GM19324 (cell line): Measurements from ENCODE around the gene SLC23A3.

Experiments
- ATAC-seq: cut with Tn5 transposase; IDR thresholded peaks from one replicate; pipeline ENCODE4 v1.9.1; 2021; ENCODE audit warnings: mild to moderate bottlenecking, moderate library complexity; ENCODE audit not compliant: unreplicated experiment, low FRiP score

SLC23A3 gene

DNA sequence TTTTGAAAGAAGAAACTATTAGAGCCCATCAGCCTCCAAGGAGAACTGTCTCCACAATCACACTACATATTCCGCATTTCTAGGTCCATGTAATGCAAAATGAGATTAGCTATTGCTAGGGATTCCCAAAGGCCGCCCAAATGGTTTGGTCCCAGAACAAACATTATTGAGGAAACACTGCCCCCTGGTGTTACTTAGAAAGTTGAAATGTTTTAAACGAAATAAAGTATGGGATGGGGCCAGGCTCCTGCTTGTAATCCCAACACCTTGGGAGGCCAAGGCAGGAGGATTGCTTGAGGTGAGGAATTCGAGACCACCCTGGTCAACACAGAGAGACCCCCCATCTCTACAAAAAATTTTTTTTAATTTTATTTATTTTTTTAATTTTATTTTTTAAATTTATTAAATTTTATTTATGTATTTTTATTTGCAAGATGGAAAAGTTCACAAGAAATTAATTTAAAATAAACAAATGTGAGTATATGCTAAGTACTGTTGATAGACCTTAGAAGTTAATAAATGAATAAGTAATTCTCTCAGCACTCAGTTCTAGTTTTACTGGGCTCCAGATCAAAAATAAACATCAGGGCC lies 14.7 kb downstream of the SLC23A3 start:
- no peak for ATAC-seq

DNA sequence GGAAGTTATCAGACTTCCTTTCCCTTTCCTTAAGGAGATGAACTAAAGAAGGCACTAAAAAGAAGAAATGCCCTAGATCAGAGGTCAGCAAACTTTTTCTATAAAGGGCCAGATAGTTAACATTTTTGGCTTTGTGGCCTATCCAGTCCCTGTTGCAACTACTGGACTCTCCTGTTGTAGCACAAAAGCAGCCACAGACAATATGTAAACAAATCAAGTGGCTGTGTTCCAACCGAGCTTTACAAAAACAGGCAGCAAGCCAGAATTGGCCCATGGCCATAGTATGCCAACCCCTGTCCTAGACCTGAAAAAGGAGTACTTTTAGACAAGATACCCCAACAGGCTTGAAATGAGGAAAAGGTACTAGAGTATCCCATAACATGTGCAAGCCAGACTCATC lies 20.2 kb downstream of the SLC23A3 start:
- no peak for ATAC-seq

DNA sequence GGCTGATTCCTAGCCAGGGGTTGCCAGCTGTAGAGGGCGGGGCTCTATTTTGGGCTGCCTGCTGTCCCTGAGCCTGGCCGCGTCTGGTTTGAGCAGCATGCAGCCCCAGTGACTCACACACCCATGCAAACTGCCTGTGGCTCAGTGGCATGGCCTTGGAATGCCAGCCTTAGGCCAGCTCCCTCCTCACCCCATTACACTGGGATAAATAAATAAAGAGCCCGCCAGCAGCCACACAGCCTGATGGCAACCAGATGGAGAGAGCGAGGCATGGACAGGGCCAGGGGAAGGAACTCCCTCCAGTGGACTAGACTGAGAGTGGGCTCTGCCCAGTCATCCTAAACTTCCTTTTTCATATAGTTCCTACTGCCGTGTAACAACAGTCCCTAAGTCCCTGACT lies 27.5 kb downstream of the SLC23A3 start:
- ATAC-seq, result no peak

DNA sequence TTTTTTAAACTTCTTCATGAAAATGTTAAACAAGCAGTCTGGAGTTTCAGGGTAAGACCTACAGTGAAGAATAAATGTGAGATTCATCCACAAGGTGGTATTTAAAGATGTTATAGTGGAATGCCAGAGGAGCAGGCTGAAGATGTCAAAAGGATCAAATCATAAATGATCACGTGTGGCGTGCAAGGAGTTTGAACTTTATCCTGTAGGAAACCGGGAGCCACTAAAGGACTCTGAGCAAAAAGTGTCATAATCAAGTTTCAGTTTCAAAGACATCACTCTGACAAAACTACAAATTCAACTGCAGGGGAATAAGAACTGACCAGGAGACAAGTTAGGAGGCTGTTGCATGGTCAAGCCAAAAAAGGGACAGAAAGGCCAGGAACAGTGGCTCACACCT lies 29.1 kb downstream of the SLC23A3 start:
- no peak for ATAC-seq

DNA sequence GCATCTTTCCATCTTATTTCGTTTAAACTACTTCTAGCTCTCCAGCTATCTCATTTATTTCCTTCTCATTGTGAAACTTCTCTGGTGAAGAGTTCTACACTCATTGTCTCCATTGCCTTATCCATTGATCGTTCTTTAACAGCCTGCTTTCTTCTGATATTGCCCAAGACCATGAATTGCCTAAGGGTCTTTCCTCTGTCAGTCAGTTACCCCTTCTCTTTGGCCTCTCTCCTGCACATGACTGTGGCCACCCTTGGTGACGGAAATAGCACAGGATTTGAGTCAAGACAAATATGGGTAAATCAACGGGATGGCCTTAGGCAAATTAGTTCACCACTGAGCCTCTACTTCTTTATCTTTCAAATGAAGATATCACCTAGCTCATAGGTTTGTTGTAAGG lies 35.9 kb downstream of the SLC23A3 start:
- no peak for ATAC-seq

DNA sequence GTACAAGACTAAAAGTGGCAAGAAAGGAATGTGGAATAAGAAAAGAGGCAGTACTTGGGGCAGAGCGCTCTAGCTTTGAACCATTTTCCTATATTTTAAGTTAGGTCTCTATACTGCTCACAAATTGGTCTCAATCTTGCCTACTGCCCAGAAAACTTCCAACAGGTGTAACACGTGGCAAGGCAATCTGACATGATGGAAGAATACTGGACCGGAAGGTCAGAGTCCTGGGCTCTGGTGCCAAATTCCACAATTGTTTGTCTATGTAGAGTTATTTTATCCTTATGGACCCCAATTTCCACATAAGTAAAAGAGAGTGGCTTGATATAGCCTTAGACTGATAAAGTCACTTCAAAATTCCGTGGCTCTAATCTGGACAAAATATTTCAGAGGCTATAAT lies 38.1 kb downstream of the SLC23A3 start:
- ATAC-seq, result no peak

DNA sequence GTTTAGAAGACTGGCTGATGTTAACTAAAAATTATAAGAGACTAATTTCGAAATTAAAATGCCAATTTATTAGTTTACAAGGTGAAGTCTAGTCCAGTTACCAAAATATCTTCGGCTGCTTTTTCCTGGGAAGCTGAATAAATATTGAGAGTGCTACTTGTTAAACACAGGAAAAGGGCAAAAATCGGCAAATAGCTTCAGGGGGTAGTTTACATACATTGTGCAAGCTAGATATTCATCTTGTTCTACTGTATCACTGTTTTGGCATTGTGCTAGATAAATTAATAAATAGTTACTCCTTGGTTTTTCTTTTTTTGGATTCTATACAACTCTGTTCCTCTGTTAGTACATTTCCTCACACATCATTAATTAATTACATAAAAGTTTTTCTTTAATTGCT lies 38.5 kb downstream of the SLC23A3 start:
- no peak for ATAC-seq

DNA sequence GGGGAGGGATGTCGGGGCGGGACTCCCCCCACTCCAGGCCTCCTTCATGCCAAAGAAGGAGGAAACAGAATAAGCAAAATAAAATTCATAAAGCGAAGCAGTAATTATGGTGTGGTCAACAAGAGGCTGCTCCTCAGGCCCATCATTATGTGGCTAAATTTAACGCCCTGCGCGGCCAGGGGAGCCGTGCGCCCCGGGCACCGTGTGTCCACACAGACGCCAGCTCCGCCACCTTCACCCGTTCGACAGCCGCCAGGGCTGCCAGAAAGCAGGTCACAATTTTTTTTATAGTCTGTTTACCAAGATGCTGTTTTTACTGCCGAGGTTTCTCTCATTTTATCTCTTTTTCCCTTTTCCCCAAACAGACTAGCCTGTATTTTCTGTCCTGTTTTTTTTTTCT lies 40.2 kb downstream of the SLC23A3 start:
- no peak for ATAC-seq

DNA sequence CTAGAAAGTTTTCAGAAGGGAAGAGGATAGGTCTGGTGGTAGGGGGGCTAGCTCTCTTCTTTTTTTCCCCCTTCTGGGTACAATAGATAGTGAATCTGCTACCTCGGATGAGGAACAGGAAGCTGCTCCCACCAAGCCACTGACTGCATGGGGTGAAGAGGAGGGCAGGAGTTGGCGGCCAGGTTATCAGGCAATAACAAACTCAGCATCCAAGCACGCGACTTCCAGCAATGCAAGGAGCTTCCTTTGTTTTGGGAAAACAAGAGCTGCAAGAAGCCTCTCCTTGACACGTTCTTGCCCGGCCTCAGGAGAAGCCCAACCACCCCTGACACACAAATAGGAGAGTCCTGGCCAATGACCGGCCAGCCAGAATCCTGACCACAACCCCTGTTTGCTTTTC lies 41.4 kb downstream of the SLC23A3 start:
- no peak for ATAC-seq

DNA sequence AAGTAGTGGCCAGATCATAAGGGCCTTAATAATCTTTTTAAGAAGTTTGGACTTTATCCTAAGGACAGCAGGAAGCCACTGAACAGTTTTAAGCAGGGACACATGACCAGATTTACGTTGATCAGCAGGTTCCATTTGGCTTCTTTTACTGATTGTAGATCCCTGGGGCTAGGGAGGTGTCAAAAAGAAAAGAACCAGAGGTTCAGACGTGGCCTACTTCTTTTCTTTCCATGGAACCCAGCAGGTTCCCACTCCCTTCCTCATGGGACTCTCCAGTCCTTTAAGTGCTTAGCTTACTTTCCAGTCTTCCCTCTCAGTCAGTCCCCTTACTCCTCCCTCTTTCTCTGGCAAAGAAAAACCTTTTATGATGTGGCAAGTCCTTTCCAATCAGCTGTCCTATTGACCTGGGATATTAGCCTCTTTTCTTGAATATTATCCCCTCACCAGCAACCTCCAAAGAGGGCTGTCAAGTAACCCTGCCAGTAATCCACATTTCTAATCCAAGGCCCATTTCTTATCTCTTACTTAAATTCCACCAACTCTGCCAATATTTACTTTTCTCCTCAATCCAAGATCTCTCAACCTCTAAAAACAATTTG lies 42.7 kb downstream of the SLC23A3 start:
- no peak for ATAC-seq

DNA sequence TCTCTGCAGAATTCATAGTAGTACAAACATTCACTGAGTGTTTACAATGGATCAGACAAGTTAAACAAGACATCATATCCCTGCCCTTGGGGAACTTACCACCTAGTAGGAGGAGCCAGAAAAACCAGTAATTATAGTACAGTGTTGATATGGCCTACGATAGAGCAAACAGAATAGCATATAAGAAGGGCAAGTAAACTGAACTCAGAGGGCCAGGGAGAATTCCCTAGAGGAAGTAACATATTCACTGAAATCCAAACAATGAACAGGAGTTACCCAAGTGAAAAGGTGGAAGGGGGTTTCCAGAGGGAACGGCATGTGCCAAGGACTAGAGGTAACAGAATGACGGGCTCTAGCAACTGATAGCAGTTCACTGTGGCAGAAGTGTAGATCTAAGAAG lies 43.3 kb downstream of the SLC23A3 start:
- no peak for ATAC-seq

DNA sequence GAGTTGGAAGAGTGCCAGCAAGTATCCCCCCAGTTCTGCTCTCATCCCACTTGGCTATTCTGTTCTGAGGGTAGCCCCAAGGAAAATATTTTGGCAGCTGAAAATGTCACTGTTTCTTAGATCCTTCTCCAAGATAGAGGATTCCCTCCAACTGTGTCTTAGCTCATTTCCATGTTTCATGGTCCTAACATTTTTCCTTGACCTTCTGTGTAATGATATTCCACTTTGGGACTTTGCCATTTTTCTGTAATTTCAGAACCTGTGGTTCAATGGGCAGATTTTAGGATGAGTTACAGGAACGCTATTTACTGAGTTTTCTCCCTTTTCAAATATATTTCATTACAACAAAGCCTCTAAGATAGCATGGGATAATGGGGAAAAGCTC lies 44.0 kb downstream of the SLC23A3 start:
- ATAC-seq, result no peak

DNA sequence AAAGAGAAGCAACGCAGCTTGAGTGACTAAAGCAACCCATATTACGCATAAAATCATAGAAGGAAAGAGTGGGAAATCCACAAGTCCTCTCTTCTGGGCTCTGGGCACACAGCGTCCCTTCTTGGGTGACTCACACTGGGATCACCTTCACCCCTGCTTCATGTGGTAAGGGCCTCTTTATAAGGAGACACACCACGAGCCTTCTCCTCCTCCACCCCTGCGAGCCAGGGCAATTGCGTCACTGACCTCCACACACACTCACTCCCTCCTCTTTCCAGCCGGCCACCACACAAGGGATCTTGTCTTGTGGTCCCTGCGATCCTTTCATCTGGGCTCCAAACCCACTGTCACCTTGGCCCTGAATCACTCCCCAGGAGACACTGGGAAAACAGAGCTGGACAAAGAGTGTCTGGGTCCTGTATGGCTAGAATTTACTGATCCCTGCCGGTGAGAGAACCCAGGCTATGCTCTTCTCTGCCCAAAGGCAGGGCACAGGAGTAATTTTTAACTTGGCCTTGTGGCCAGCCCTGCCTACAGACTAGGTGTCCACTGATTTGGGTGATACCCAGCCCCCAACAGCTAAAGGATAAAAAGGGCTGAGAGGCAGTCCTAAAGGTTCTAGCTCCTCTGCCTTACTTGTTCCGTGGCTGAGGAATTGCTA lies 44.5 kb downstream of the SLC23A3 start:
- no peak for ATAC-seq

DNA sequence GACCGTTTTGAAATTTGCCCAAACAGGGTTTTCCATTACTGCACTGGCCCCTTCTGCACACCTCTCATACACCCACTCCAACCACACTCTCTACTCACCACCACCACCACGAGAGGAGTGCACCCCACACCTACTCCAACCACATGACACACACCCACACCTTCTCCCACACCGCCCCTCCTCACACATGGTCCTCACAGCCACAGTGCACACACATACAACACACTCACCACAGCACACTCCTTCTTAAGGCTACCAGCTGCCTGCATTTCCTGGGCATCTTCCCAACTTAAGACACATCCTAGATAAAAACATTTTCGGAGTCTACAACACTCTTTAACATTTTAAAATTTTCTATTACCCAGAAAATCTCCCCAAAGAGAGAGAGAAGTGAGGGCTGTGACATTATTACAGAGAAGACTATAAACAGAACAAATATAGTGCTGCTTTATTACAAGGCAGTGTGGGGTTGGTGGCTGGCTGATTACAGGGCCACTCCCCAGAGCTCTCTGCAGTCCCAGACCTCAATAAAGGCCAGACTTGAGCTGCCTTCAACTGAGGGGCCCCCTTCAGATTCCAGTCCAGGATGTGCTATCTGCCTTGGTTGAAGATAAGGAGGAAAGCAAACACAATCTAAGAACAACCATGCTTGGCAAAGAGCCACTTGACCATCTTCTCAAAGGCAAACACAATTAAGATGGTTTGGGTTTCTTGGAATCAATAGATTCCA lies 45.3 kb downstream of the SLC23A3 start:
- ATAC-seq, result no peak

DNA sequence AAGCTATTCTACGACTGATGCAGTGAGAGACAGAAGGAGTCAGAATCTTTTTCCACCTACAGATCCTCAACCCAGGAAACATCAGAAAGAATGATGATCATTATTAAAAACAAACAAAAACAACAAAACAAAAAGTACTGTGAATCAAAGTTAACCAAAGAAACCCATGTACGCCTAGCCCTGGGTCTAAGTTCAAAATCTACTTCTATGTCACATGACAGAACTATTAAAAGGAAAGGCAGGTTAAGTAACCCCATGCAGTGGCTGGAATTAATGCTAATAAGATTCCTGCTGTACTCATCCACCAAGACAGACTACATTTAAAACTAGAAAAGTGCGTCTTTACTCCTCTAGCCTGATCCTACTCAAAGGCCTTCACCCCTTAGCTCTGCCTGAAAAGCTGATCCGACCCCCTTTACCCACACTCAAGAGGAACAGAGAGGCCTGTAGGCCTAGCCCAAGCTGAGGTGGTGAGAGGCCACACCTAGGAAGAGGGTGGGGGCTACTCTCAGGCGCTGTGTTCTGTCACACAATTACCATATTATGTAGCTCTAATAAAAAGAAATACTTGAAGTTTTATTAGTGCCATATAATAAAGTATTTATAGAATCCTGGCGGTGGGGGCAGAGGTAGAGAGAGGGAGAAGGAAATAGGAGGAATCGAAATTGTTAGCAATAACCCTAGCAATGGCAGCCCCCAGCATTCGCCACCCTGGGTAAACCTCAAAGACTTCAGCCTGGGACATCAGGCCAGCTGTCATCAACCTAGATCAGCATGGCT lies 46.3 kb downstream of the SLC23A3 start:
- no peak for ATAC-seq

DNA sequence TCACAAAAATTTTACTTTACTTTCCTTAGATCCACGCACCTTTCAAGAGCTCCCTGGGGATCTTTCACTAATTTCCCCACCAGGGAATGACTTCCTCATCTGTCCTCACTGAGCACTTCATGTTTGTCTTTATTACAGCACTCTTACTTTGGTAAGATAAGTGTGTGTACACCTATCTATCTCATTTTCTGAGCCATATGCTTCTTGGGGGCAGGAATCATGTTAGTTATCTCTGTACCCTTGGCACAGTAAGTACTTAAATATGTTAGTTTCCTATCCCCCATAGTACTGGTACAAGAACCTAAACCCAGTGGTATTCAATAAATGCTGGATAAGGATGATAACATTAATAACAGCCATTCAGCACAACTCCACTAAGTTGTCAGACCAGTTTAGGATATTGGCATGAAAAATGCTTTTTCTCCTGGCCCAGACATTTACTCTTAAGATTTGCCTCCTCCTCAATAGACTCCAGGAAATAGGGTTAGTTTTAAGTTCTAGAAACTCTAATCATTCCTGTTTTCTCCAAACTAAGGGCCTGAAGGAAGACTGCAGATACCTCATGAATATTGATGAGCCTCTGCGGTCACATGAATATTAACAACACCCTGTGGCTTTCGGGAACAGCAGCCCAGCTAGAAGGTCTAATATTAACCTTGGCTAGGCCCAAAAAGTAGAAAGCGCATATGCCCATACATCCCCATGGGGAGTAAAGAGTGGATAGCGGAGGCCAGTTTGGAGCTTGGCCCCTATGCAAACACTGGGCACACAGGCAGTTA lies 47.4 kb downstream of the SLC23A3 start:
- ATAC-seq, result no peak

DNA sequence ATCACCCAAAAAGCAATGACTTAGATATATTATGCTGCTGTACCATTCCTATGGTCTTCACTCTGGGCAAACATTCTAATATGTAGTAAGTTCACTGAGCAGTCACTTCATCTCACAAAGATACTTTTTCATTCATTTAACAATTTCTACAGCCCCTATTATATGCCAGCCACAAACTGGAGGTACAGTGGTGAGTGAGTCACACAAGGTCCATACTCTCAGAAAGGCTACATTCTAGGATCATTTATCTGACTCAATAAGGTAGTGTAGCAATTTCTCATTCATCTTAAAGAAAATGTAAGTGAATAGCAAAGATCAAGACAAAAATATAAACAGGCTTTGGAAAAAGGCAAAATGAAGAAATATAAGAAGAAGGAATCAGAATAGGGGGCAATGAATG lies 49.7 kb downstream of the SLC23A3 start:
- ATAC-seq, result no peak

DNA sequence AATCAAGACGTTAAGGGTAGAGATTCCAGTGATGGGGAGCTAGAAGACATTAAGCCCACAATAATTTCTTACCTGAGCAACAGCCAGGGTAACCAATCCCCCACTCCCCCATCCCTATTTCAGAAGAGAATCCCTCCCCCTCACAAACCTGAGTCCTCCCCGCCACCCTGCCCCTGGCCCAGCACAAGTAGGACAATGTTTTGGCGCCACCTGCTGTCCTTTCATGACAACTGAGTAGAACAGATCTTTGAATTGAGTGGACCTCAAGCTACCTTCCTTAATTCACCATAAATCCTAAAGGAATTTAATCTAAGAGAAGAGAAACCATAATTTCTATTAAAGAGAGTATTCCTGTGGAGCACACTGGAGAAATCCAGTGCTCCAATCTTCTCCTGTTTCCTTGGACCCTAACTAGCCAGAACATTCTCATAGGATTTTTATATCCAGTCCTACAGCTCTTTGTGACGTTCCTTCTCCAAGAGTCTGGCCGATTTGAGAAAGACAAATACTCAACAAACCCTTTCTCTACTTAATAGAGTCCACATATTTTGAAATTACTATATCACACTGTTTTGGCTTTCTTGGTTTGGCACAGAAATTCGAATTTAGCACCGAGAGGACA lies 50.3 kb downstream of the SLC23A3 start:
- ATAC-seq, result no peak

DNA sequence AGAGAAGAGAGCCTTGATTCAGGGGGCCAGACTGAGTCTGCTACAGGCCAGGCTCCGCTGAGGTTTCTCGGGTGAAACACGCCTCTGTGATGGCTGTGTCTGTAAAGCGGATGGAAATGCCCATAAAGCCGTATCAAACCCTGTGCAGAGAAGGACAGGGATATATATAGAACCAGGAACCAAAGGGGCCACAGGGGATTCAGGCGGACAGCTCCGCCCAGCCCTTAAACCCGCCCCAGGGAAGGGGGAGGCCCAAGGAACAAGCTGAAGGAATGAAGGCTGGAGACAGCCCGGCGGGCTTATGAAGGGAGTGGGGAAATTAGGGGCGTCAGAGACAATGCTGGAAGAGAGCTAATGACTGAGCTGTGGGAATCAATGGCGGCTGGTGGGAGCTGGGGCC lies 51.3 kb downstream of the SLC23A3 start:
- ATAC-seq, result no peak
